H9 (cell line): ENCODE results near the gene VPS39. TPM values are rescaled to one million over a fixed set of nuclear protein-coding genes. Genes with fewer than 3 reads are reported as not detected.

Experiments used
- DNase-seq: peaks from one replicate; pipeline ENCODE4 v3.0.0-alpha.2; 2017
- H2AFZ ChIP-seq: one replicate; pipeline ENCODE4 v1.6.1; 2013; ENCODE audit warnings: mild to moderate bottlenecking, low read length, control low read depth, moderate library complexity
- H2AK5ac ChIP-seq: 2 replicates; pipeline ENCODE4 v1.6.1; 2013; ENCODE audit warnings: low read length, control low read depth, mixed read lengths; ENCODE audit not compliant: insufficient read length
- H2BK120ac ChIP-seq: one replicate; pipeline ENCODE4 v1.6.1; 2013; ENCODE audit warnings: low read depth, mild to moderate bottlenecking, low read length, control low read depth, inconsistent platforms; ENCODE audit not compliant: poor library complexity, severe bottlenecking
- H2BK12ac ChIP-seq: 2 replicates; pipeline ENCODE4 v1.6.1; 2013; ENCODE audit warnings: low read length, control low read depth, mixed read lengths, low read depth; ENCODE audit not compliant: insufficient read length
- H2BK15ac ChIP-seq: 2 replicates; pipeline ENCODE4 v1.6.1; 2013; ENCODE audit warnings: low read depth, low read length, control low read depth
- H2BK20ac ChIP-seq: one replicate; pipeline ENCODE4 v1.6.1; 2013; ENCODE audit warnings: low read depth, mild to moderate bottlenecking, low read length, control low read depth, inconsistent platforms; ENCODE audit not compliant: poor library complexity, severe bottlenecking
- H2BK5ac ChIP-seq: 2 replicates; pipeline ENCODE4 v1.6.1; 2013; ENCODE audit warnings: low read length, control low read depth, mixed read lengths; ENCODE audit not compliant: insufficient read length
- H3K14ac ChIP-seq: 2 replicates; pipeline ENCODE4 v1.6.1; 2013; ENCODE audit warnings: low read length, control low read depth; ENCODE audit not compliant: insufficient read depth
- H3K18ac ChIP-seq: 2 replicates; pipeline ENCODE4 v1.6.1; 2013; ENCODE audit warnings: low read depth, mild to moderate bottlenecking, mixed read lengths, low read length, control low read depth; ENCODE audit not compliant: insufficient read length
- H3K23ac ChIP-seq: 2 replicates; pipeline ENCODE4 v1.6.1; 2013; ENCODE audit warnings: low read length, control low read depth, mixed read lengths, low read depth; ENCODE audit not compliant: insufficient read length
- H3K23me2 ChIP-seq: 2 replicates; pipeline ENCODE4 v1.6.1; 2013; ENCODE audit warnings: low read depth, mild to moderate bottlenecking, mixed read lengths, low read length, control low read depth; ENCODE audit not compliant: insufficient read length, poor library complexity, severe bottlenecking
- H3K27ac ChIP-seq: 2 replicates; pipeline ENCODE4 v1.5.1; 2013; ENCODE audit warnings: low read length, control low read depth, mixed read lengths, low read depth; ENCODE audit not compliant: insufficient read length
- H3K27me3 ChIP-seq: 2 replicates; pipeline ENCODE4 v1.6.1; 2013; ENCODE audit warnings: low read length, control low read depth, inconsistent platforms; ENCODE audit not compliant: insufficient read depth
- H3K4ac ChIP-seq: 2 replicates; pipeline ENCODE4 v1.6.1; 2013; ENCODE audit warnings: low read depth, mild to moderate bottlenecking, control low read depth, inconsistent platforms, low read length, moderate library complexity
- H3K4me1 ChIP-seq: 2 replicates; pipeline ENCODE4 v1.6.1; 2013; ENCODE audit warnings: low read length, control low read depth, inconsistent platforms; ENCODE audit not compliant: insufficient read depth
- H3K4me2 ChIP-seq: 2 replicates; pipeline ENCODE4 v1.6.1; 2013; ENCODE audit warnings: low read length, control low read depth, mixed read lengths; ENCODE audit not compliant: insufficient read length, insufficient read depth
- H3K56ac ChIP-seq: 2 replicates; pipeline ENCODE4 v1.6.1; 2013; ENCODE audit warnings: low read depth, mild to moderate bottlenecking, mixed read lengths, low read length, control low read depth; ENCODE audit not compliant: insufficient read length
- H3K79me1 ChIP-seq: 2 replicates; pipeline ENCODE4 v1.6.1; 2013; ENCODE audit warnings: low read depth, mild to moderate bottlenecking, moderate library complexity, low read length, control low read depth, inconsistent platforms; ENCODE audit not compliant: insufficient read depth, poor library complexity, severe bottlenecking
- H3K79me2 ChIP-seq: 2 replicates; pipeline ENCODE4 v1.6.1; 2013; ENCODE audit warnings: low read length, control low read depth, inconsistent platforms; ENCODE audit not compliant: insufficient read depth
- H3K9ac ChIP-seq: 2 replicates; pipeline ENCODE4 v1.6.1; 2013; ENCODE audit warnings: low read length, control low read depth, mixed read lengths; ENCODE audit not compliant: insufficient read length; ENCODE audit errors: extremely low read depth
- H3K9me3 ChIP-seq: one replicate; pipeline ENCODE4 v1.6.1; 2013; ENCODE audit warnings: low read depth, low read length, inconsistent platforms; ENCODE audit not compliant: control insufficient read depth
- H3T11ph ChIP-seq: one replicate; pipeline ENCODE4 v1.6.1; 2013; ENCODE audit warnings: mild to moderate bottlenecking, low read length, control low read depth, inconsistent platforms
- H4K20me1 ChIP-seq: one replicate; pipeline ENCODE4 v1.6.1; 2013; ENCODE audit not compliant: control insufficient read depth, insufficient read length, insufficient read depth
- H4K5ac ChIP-seq: 2 replicates; pipeline ENCODE4 v1.6.1; 2013; ENCODE audit warnings: low read depth, mild to moderate bottlenecking, mixed read lengths, low read length, control low read depth; ENCODE audit not compliant: insufficient read length
- H4K8ac ChIP-seq: replicated peaks from 2 replicates; pipeline ENCODE4 v1.6.1; 2013; ENCODE audit warnings: low read length, control low read depth, mixed read lengths, low read depth; ENCODE audit not compliant: insufficient read length
- H4K91ac ChIP-seq: 2 replicates; pipeline ENCODE4 v1.6.1; 2013; ENCODE audit warnings: low read depth, mild to moderate bottlenecking, moderate library complexity, mixed read lengths, low read length, control low read depth; ENCODE audit not compliant: insufficient read length
- H3K27ac Mint-ChIP-seq, 3 experiments: 2 replicates in 2 of 3; 3 replicates in 1 of 3; pipeline ENCODE4 v1.8.0; 2020 to 2021; ENCODE audit warnings: mixed read lengths in 3 of 3, mild to moderate bottlenecking in 1 of 3, moderate library complexity in 1 of 3
- H3K27me3 Mint-ChIP-seq: 2 replicates; pipeline ENCODE4 v1.8.0; 2021; ENCODE audit warnings: low read depth, mild to moderate bottlenecking, moderate library complexity, mixed read lengths
- H3K36me3 Mint-ChIP-seq, 3 experiments: 2 replicates in 2 of 3; 3 replicates in 1 of 3; pipeline ENCODE4 v1.8.0; 2020 to 2021; ENCODE audit warnings: low read depth in 3 of 3, mixed read lengths in 3 of 3; ENCODE audit not compliant: insufficient read depth in 1 of 3
- H3K4me1 Mint-ChIP-seq, 2 experiments: 2 replicates each; pipeline ENCODE4 v1.8.0; 2020; ENCODE audit warnings: mixed read lengths in 2 of 2
- H3K4me3 Mint-ChIP-seq, 2 experiments: 2 replicates in 1 of 2; 3 replicates in 1 of 2; pipeline ENCODE4 v1.8.0; 2020 to 2021; ENCODE audit warnings: mild to moderate bottlenecking in 2 of 2, mixed read lengths in 2 of 2, moderate library complexity in 1 of 2
- H3K9me3 Mint-ChIP-seq, 2 experiments: 2 replicates in 1 of 2; 3 replicates in 1 of 2; pipeline ENCODE4 v1.8.0; 2020; ENCODE audit warnings: mild to moderate bottlenecking in 2 of 2, mixed read lengths in 2 of 2, moderate library complexity in 1 of 2
- WGBS: extraction: QIAGEN DNeasy Blood & Tissue Kit; methylation state at CpG from one replicate; pipeline ENCODE4 v1.1.7; 2013; ENCODE audit warnings: missing lambda C conversion rate, low lambda C conversion rate, mixed read lengths; ENCODE audit not compliant: insufficient read length; ENCODE audit errors: extremely low coverage; 5-methylcytosine and 5-hydroxymethylcytosine counted together
- total RNA-seq: library from RNA; stranded (reverse); gene quantifications from 2 replicates; pipeline ENCODE4 v1.2.1, GENCODE V29; 2021
- TF ChIP-seq, protein P1 (sequence below): fragments of 200-600 bp; sonication (generic); conservative IDR thresholded peaks from 3 replicates; pipeline ENCODE4 v1.8.0; 2021; ENCODE audit warnings: antibody characterized with exemption, mild to moderate bottlenecking

VPS39 gene
- total RNA-seq, 1 experiment from 2014 or later: 48.6 TPM

GRCh38 chr15:42194513-42194912, 13.6 kb downstream of the VPS39 start:
- no peak overlapping the region for H3K4me3 Mint-ChIP-seq

More at GRCh38 chr15:42194513-42194912, 13.6 kb downstream of the VPS39 start:
- no peak overlapping the region for H2BK12ac ChIP-seq
- H2BK20ac ChIP-seq: no peak overlapping the region
- H3K27ac Mint-ChIP-seq: no peak overlapping the region
- no peak overlapping the region for H4K91ac ChIP-seq
- no peaks in the 10 kb centered on the region for H3K79me1 ChIP-seq
- no peak overlapping the region for H2AK5ac ChIP-seq
- no peak overlapping the region for H3K9ac ChIP-seq
- H3K23ac ChIP-seq: no peak overlapping the region
- no peak overlapping the region for H2AFZ ChIP-seq
- TF ChIP-seq, protein P1, sequence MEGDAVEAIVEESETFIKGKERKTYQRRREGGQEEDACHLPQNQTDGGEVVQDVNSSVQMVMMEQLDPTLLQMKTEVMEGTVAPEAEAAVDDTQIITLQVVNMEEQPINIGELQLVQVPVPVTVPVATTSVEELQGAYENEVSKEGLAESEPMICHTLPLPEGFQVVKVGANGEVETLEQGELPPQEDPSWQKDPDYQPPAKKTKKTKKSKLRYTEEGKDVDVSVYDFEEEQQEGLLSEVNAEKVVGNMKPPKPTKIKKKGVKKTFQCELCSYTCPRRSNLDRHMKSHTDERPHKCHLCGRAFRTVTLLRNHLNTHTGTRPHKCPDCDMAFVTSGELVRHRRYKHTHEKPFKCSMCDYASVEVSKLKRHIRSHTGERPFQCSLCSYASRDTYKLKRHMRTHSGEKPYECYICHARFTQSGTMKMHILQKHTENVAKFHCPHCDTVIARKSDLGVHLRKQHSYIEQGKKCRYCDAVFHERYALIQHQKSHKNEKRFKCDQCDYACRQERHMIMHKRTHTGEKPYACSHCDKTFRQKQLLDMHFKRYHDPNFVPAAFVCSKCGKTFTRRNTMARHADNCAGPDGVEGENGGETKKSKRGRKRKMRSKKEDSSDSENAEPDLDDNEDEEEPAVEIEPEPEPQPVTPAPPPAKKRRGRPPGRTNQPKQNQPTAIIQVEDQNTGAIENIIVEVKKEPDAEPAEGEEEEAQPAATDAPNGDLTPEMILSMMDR: no peak
- H2BK120ac ChIP-seq: no peak overlapping the region
- H3K14ac ChIP-seq: no peak overlapping the region
- H2BK15ac ChIP-seq: no peak overlapping the region
- no peaks in the 10 kb centered on the region for H3K27me3 Mint-ChIP-seq
- no peak overlapping the region for H3K4ac ChIP-seq
- H3K36me3 Mint-ChIP-seq: peaks cover 16 to 46% (median 33%) of the 10 kb centered on the region in 3 experiments; a peak in 6 of 7 replicates
- WGBS: no CpG with 5 or more reads among the region's 5 CpGs
- no peaks in the 10 kb centered on the region for H3K27me3 ChIP-seq
- no peak overlapping the region for H2BK5ac ChIP-seq
- H3T11ph ChIP-seq: no peak overlapping the region
- H3K9me3 ChIP-seq: no peaks in the 10 kb centered on the region
- H3K4me1 Mint-ChIP-seq: no peaks in the 10 kb centered on the region
- no peak overlapping the region for H4K5ac ChIP-seq
- no peaks in the 10 kb centered on the region for H3K79me2 ChIP-seq
- H3K4me2 ChIP-seq: no peak overlapping the region
- no peak for DNase-seq
- H4K8ac ChIP-seq: no peak overlapping the region
- H3K56ac ChIP-seq: no peak overlapping the region
- no peak overlapping the region for H3K18ac ChIP-seq
- H3K4me1 ChIP-seq: no peaks in the 10 kb centered on the region
- H4K20me1 ChIP-seq: no peaks in the 10 kb centered on the region
- no peaks in the 10 kb centered on the region for H3K23me2 ChIP-seq
- H3K27ac ChIP-seq: no peak overlapping the region
- no peaks in the 10 kb centered on the region; a peak in 1 of 5 replicates for H3K9me3 Mint-ChIP-seq
